OCI-LY3 (cell line): ENCODE data around the gene FRZB.

ENCODE experiments used
- H2AFZ ChIP-seq: fragments of 200-600, 300-600 bp; shearing (Covaris generic); 2 replicates; pipeline ENCODE4 v1.6.0; 2014; ENCODE audit warnings: antibody characterized with exemption, low read depth, low read length
- H3K27ac ChIP-seq: fragments of 200-600, 300-600 bp; sonication (generic); 2 replicates; pipeline ENCODE4 v1.5.1; 2014; ENCODE audit warnings: mild to moderate bottlenecking, low read length, moderate library complexity, mixed read lengths
- H3K27me3 ChIP-seq: fragments of 200-600, 300-600 bp; sonication (generic); 2 replicates; pipeline ENCODE4 v1.6.1; 2014; ENCODE audit warnings: low read depth, low read length, mixed read lengths
- H3K36me3 ChIP-seq: fragments of 200-600, 300-600 bp; sonication (generic); replicated peaks from 2 replicates; pipeline ENCODE3; 2014; ENCODE audit warnings: low read depth, low read length, mixed read lengths
- H3K4me1 ChIP-seq: fragments of 300-600, 200-600 bp; sonication (generic); 2 replicates; pipeline ENCODE4 v1.6.1; 2014; ENCODE audit warnings: low read length, mixed read lengths
- H3K4me2 ChIP-seq: fragments of 200-600, 300-600 bp; sonication (generic); 2 replicates; pipeline ENCODE4 v1.6.1; 2014; ENCODE audit warnings: low read length, mixed read lengths
- H3K4me3 ChIP-seq: fragments of 300-600, 200-600 bp; sonication (generic); 2 replicates; pipeline ENCODE4 v1.5.1; 2014; ENCODE audit warnings: antibody characterized with exemption, mild to moderate bottlenecking, low read length, moderate library complexity
- H3K79me2 ChIP-seq: fragments of 300-600, 200-600 bp; shearing (Covaris generic); 2 replicates; pipeline ENCODE4 v1.6.1; 2014; ENCODE audit warnings: mild to moderate bottlenecking, low read length, mixed read lengths
- H3K9ac ChIP-seq: fragments of 300-600, 200-600 bp; shearing (Covaris generic); 2 replicates; pipeline ENCODE4 v1.6.0; 2014; ENCODE audit warnings: mild to moderate bottlenecking, low read length, moderate library complexity
- H3K9me3 ChIP-seq: fragments of 200-600, 300-600 bp; shearing (Covaris generic); 2 replicates; pipeline ENCODE4 v1.6.1; 2014; ENCODE audit warnings: low read length, mixed read lengths; ENCODE audit not compliant: insufficient read depth
- H4K20me1 ChIP-seq: fragments of 200-600, 300-600 bp; sonication (generic); 2 replicates; pipeline ENCODE4 v1.6.1; 2016; ENCODE audit warnings: low read length, mixed read lengths; ENCODE audit not compliant: insufficient read depth
- CTCF ChIP-seq: fragments of 200-600, 300-600 bp; sonication (generic); IDR thresholded peaks from 2 replicates; pipeline ENCODE4 v1.5.1; 2014; ENCODE audit warnings: antibody characterized with exemption, low read length, low read depth
- EZH2phosphoT487 ChIP-seq: fragments of 200-600 bp; shearing (Covaris generic); IDR thresholded peaks from 2 replicates; pipeline ENCODE4 v1.6.1; 2018; ENCODE audit warnings: antibody characterized with exemption, mixed run types, low read depth

Gene FRZB

DNA sequence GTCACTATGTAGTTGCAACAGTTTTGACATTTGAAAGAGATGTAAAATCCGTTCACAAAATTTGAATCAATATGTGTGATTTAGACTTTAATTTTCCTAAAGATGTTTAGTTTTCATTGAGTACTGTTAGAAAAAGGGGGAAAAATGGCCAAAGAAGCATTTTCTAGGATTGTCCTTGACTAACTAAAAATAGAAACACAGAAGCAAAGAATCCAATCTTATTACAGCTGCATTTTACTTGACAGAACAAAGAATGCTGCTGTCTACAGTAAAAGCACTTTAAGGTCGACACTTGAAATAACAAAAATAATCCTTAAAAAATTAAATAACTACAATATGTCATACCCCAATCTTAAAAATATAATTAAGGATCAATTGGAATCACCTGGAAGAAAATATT, 48.9 kb downstream of the FRZB start:
- H4K20me1 ChIP-seq: no peaks in the 10 kb centered on the region
- H3K36me3 ChIP-seq: no peaks in the 10 kb centered on the region
- peaks cover 7% of the 10 kb centered on the region; the same call in 1 of the 2 replicates for H3K27me3 ChIP-seq
- no peak for TF ChIP-seq EZH2phosphoT487
- TF ChIP-seq CTCF: no peak
- no peak overlapping the region for H3K27ac ChIP-seq
- H3K9me3 ChIP-seq: no peaks in the 10 kb centered on the region
- H3K79me2 ChIP-seq: no peaks in the 10 kb centered on the region
- no peak overlapping the region for H3K9ac ChIP-seq
- H3K4me1 ChIP-seq: no peaks in the 10 kb centered on the region
- no peak overlapping the region for H3K4me2 ChIP-seq
- no peak overlapping the region for H2AFZ ChIP-seq
- no peak overlapping the region for H3K4me3 ChIP-seq

- Histone ChIP-seq H2AFZ (no peak overlapping the region), H3K36me3 (no peaks in the 10 kb centered on the region)
- no peak for TF ChIP-seq EZH2phosphoT487
- no peak for TF ChIP-seq CTCF
Measured at GRCh38 chr2:182816866-182817265, 49.6 kb downstream of the FRZB start.

DNA sequence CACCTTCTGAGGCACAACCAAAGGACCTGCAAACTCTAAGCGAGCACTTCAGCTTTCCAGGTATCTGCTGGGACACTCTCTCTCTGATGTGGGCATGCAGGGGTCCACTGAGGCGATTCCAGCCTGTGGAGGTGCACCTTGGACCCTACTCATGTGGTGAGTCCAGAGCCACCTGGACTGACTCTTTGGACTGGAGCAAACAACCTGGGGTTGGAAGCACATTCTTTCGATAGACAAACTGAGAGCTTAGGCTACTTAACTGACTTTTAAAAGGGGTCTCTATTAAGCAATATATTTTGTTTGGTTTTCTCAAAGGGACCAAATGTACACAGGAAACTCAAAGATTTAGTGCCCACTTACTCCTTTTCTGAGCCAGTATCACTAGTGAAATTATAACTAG, 51.6 kb downstream of the FRZB start:
- Histone ChIP-seq H3K9me3 (no peaks in the 10 kb centered on the region), H3K27me3 (peaks cover 6% of the 10 kb centered on the region; the same call in 1 of the 2 replicates), H3K4me2 (no peak overlapping the region), H2AFZ (no peak overlapping the region), H3K79me2 (no peaks in the 10 kb centered on the region), H3K4me1 (no peaks in the 10 kb centered on the region), H3K4me3 (no peak overlapping the region), H3K27ac (no peak overlapping the region), H3K36me3 (no peaks in the 10 kb centered on the region), H3K9ac (no peak overlapping the region), H4K20me1 (no peaks in the 10 kb centered on the region)
- TF ChIP-seq EZH2phosphoT487: no peak
- no peak for TF ChIP-seq CTCF

More at GRCh38 chr2:182816866-182817265, 49.6 kb downstream of the FRZB start:
- Histone ChIP-seq H3K9ac (no peak overlapping the region), H4K20me1 (no peaks in the 10 kb centered on the region), H3K79me2 (no peaks in the 10 kb centered on the region), H3K9me3 (no peaks in the 10 kb centered on the region), H3K27ac (no peak overlapping the region), H3K4me2 (no peak overlapping the region), H3K4me1 (no peaks in the 10 kb centered on the region), H3K27me3 (peaks cover 6% of the 10 kb centered on the region; the same call in 1 of the 2 replicates), H3K4me3 (no peak overlapping the region)

DNA sequence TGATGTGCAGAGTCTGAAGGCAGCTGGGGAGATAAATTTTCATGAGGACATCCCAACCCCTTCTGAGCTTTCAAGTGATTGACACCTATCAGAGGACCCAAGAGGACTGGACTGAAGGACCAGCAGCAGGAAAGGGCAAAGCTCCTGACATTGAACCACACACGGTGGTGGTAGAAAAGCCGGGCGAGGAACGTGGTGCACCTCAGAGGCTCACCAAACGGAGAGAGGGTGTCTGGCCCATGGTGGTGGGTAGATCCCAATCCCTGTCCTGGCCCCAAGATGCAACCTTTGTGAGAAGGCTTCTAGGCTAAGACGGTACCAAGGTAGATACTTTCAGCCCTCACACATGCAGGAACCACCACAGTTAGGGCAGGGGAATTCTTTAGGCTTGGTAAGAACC, 52.1 kb downstream of the FRZB start:
- no peak overlapping the region for H2AFZ ChIP-seq
- TF ChIP-seq EZH2phosphoT487 (no peak), CTCF (no peak)
- H3K4me3 ChIP-seq: no peak overlapping the region

More for the DNA sequence above, 52.1 kb downstream of the FRZB start:
- no peaks in the 10 kb centered on the region for H3K9me3 ChIP-seq
- no peak overlapping the region for H3K27ac ChIP-seq
- H3K79me2 ChIP-seq: no peaks in the 10 kb centered on the region
- H3K27me3 ChIP-seq: peaks cover 6% of the 10 kb centered on the region; the same call in 1 of the 2 replicates
- H3K36me3 ChIP-seq: no peaks in the 10 kb centered on the region
- no peak overlapping the region for H3K4me2 ChIP-seq
- no peaks in the 10 kb centered on the region for H4K20me1 ChIP-seq
- no peak overlapping the region for H3K9ac ChIP-seq
- H3K4me1 ChIP-seq: no peaks in the 10 kb centered on the region
